Astrocyte (in vitro differentiated cells and primary cell): Measurements from ENCODE around the gene COL23A1.

Experiments
- EZH2 ChIP-seq: IDR thresholded peaks from 2 replicates; pipeline ENCODE4 v1.6.1; 2012; ENCODE audit warnings: mild to moderate bottlenecking, low read length, inconsistent platforms; ENCODE audit not compliant: insufficient read depth
- TF ChIP-seq, protein P1 (sequence below): IDR thresholded peaks from 2 replicates; pipeline ENCODE4 v1.5.1; 2011; ENCODE audit warnings: low read depth, mild to moderate bottlenecking, inconsistent platforms, low read length, moderate library complexity; ENCODE audit not compliant: insufficient read depth

- TF ChIP-seq, protein P1, sequence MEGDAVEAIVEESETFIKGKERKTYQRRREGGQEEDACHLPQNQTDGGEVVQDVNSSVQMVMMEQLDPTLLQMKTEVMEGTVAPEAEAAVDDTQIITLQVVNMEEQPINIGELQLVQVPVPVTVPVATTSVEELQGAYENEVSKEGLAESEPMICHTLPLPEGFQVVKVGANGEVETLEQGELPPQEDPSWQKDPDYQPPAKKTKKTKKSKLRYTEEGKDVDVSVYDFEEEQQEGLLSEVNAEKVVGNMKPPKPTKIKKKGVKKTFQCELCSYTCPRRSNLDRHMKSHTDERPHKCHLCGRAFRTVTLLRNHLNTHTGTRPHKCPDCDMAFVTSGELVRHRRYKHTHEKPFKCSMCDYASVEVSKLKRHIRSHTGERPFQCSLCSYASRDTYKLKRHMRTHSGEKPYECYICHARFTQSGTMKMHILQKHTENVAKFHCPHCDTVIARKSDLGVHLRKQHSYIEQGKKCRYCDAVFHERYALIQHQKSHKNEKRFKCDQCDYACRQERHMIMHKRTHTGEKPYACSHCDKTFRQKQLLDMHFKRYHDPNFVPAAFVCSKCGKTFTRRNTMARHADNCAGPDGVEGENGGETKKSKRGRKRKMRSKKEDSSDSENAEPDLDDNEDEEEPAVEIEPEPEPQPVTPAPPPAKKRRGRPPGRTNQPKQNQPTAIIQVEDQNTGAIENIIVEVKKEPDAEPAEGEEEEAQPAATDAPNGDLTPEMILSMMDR = no peak
- TF ChIP-seq EZH2 = no peak
Measured at GRCh38 chr5:178327446-178327845, 262.7 kb downstream of the COL23A1 start.
